Naive B cell (primary cell): ENCODE measurements around the gene DPP6. TPM values are rescaled to one million over a fixed set of nuclear protein-coding genes. Genes with fewer than 3 reads are reported as not detected.
"Not testable (repeated sequence)": the region's sequence is repeated elsewhere in the genome, so short reads cannot be mapped to it uniquely, and the experiment has no call there.

Source experiments
- ATAC-seq, 2 donors: fragments of 150-1000 bp; cut with Tn5 transposase; 2 replicates each; pipeline ENCODE4 v1.10.0; 2021; ENCODE audit warnings: low read depth in 2 of 2, mild to moderate bottlenecking in 2 of 2, moderate library complexity in 2 of 2
- DNase-seq: peaks from one replicate; pipeline ENCODE4 v3.0.0; 2022
- H3K27ac Mint-ChIP-seq, 6 donors: one replicate each; pipeline ENCODE4 v1.8.0; 2020 to 2022; ENCODE audit warnings: mild to moderate bottlenecking in 6 of 6, mixed read lengths in 6 of 6, moderate library complexity in 5 of 6, inconsistent platforms in 2 of 6
- H3K27me3 Mint-ChIP-seq, 3 donors: one replicate each; pipeline ENCODE4 v1.8.0; 2021 to 2022; ENCODE audit warnings: mixed read lengths in 3 of 3, mild to moderate bottlenecking in 1 of 3
- H3K36me3 Mint-ChIP-seq, 2 donors: one replicate each; pipeline ENCODE4 v1.8.0; 2020 to 2022; ENCODE audit warnings: mixed read lengths in 2 of 2, inconsistent platforms in 1 of 2, mild to moderate bottlenecking in 1 of 2
- H3K4me1 Mint-ChIP-seq, 3 donors: one replicate each; pipeline ENCODE4 v1.8.0; 2020 to 2022; ENCODE audit warnings: mixed read lengths in 3 of 3, inconsistent platforms in 1 of 3, mild to moderate bottlenecking in 1 of 3, moderate library complexity in 1 of 3
- H3K4me3 Mint-ChIP-seq, 8 donors: one replicate each; pipeline ENCODE4 v1.8.0; 2020 to 2022; ENCODE audit warnings: mild to moderate bottlenecking in 8 of 8, mixed read lengths in 8 of 8, moderate library complexity in 8 of 8, inconsistent platforms in 2 of 8
- H3K9me3 Mint-ChIP-seq, 7 donors: one replicate each; pipeline ENCODE4 v1.8.0; 2020 to 2022; ENCODE audit warnings: mixed read lengths in 7 of 7, mild to moderate bottlenecking in 5 of 7, inconsistent platforms in 2 of 7, moderate library complexity in 1 of 7
- polyA plus RNA-seq, 6 donors: library from polyadenylated mRNA; unstranded; fragments of 300-500 nt; fragmentation: Illumina TruSeq; gene quantifications; one replicate each; pipeline ENCODE4 v1.2.3, GENCODE V29; 2021; ENCODE audit warnings: low read depth in 6 of 6

Gene DPP6
- polyA plus RNA-seq, 6 donors from 2014 or later = not detected

- H3K27ac Mint-ChIP-seq, H3K27me3 Mint-ChIP-seq, H3K9me3 Mint-ChIP-seq, H3K36me3 Mint-ChIP-seq, H3K4me1 Mint-ChIP-seq, H3K4me3 Mint-ChIP-seq, DNase-seq, ATAC-seq: not testable (repeated sequence)
Observed at GRCh38 chr7:154109615-154110014, 57.4 kb downstream of the DPP6 start.

- H3K27ac Mint-ChIP-seq, H3K4me1 Mint-ChIP-seq, H3K4me3 Mint-ChIP-seq, H3K9me3 Mint-ChIP-seq, ATAC-seq, H3K27me3 Mint-ChIP-seq, H3K36me3 Mint-ChIP-seq, DNase-seq: not testable (repeated sequence)
Observed at GRCh38 chr7:154113732-154114351, 61.6 kb downstream of the DPP6 start.

GRCh38 chr7:154117411-154118390, 65.5 kb downstream of the DPP6 start:
- not testable (repeated sequence) for H3K4me3 Mint-ChIP-seq, H3K36me3 Mint-ChIP-seq, H3K4me1 Mint-ChIP-seq, DNase-seq, ATAC-seq, H3K27me3 Mint-ChIP-seq, H3K27ac Mint-ChIP-seq, H3K9me3 Mint-ChIP-seq

- H3K4me1 Mint-ChIP-seq, H3K27ac Mint-ChIP-seq, H3K27me3 Mint-ChIP-seq, DNase-seq, H3K4me3 Mint-ChIP-seq, H3K36me3 Mint-ChIP-seq, H3K9me3 Mint-ChIP-seq, ATAC-seq: not testable (repeated sequence)
Observed at GRCh38 chr7:154120825-154121224, 68.6 kb downstream of the DPP6 start.

GRCh38 chr7:154122720-154123119, 70.5 kb downstream of the DPP6 start:
- not testable (repeated sequence) for H3K27ac Mint-ChIP-seq, ATAC-seq, H3K4me3 Mint-ChIP-seq, H3K27me3 Mint-ChIP-seq, H3K4me1 Mint-ChIP-seq, DNase-seq, H3K9me3 Mint-ChIP-seq, H3K36me3 Mint-ChIP-seq

GRCh38 chr7:154123397-154123796, 71.2 kb downstream of the DPP6 start:
- not testable (repeated sequence) for H3K4me1 Mint-ChIP-seq, ATAC-seq, DNase-seq, H3K9me3 Mint-ChIP-seq, H3K27ac Mint-ChIP-seq, H3K36me3 Mint-ChIP-seq, H3K27me3 Mint-ChIP-seq, H3K4me3 Mint-ChIP-seq

- H3K9me3 Mint-ChIP-seq, H3K27ac Mint-ChIP-seq, H3K4me3 Mint-ChIP-seq, H3K4me1 Mint-ChIP-seq, DNase-seq, H3K27me3 Mint-ChIP-seq, ATAC-seq, H3K36me3 Mint-ChIP-seq: not testable (repeated sequence)
Observed at GRCh38 chr7:154129142-154129541, 76.9 kb downstream of the DPP6 start.

GRCh38 chr7:154132617-154133016, 80.4 kb downstream of the DPP6 start:
- not testable (repeated sequence) for H3K4me1 Mint-ChIP-seq, H3K27me3 Mint-ChIP-seq, ATAC-seq

GRCh38 chr7:154133703-154134277, 81.6 kb downstream of the DPP6 start:
- H3K9me3 Mint-ChIP-seq = peaks cover 3 to 20% (median 8%) of the 10 kb centered on the region in 7 donors
- not testable (repeated sequence) for H3K27me3 Mint-ChIP-seq, H3K4me1 Mint-ChIP-seq, H3K27ac Mint-ChIP-seq, H3K4me3 Mint-ChIP-seq, ATAC-seq, H3K36me3 Mint-ChIP-seq, DNase-seq

More at GRCh38 chr7:154132617-154133016, 80.4 kb downstream of the DPP6 start:
- H3K27ac Mint-ChIP-seq, DNase-seq, H3K4me3 Mint-ChIP-seq, H3K36me3 Mint-ChIP-seq: not testable (repeated sequence)
- H3K9me3 Mint-ChIP-seq = peaks cover 3 to 20% (median 8%) of the 10 kb centered on the region in 7 donors

- H3K27ac Mint-ChIP-seq, H3K27me3 Mint-ChIP-seq, H3K36me3 Mint-ChIP-seq, DNase-seq, H3K4me1 Mint-ChIP-seq, ATAC-seq, H3K4me3 Mint-ChIP-seq: not testable (repeated sequence)
- H3K9me3 Mint-ChIP-seq = peaks cover 3 to 20% (median 8%) of the 10 kb centered on the region in 7 donors
Observed at GRCh38 chr7:154134698-154135097, 82.5 kb downstream of the DPP6 start.

GRCh38 chr7:154135646-154136045, 83.4 kb downstream of the DPP6 start:
- Mint-ChIP-seq H3K9me3 (peaks cover 3 to 17% (median 8%) of the 10 kb centered on the region in 7 donors), H3K4me3 (peak overlapping the region in 1 of 8 donors; percentile 10), H3K27ac (peak overlapping the region in 1 of 6 donors; percentile 76)
- H3K4me1 Mint-ChIP-seq, H3K27me3 Mint-ChIP-seq, ATAC-seq, H3K36me3 Mint-ChIP-seq, DNase-seq: not testable (repeated sequence)

GRCh38 chr7:154145922-154146706, 93.9 kb downstream of the DPP6 start:
- H3K36me3 Mint-ChIP-seq, H3K27me3 Mint-ChIP-seq, H3K9me3 Mint-ChIP-seq, ATAC-seq, H3K4me1 Mint-ChIP-seq, DNase-seq, H3K27ac Mint-ChIP-seq: not testable (repeated sequence)
- H3K4me3 Mint-ChIP-seq = peak overlapping the region in 1 of 8 donors; percentile 63

GRCh38 chr7:154146707-154147038, 94.5 kb downstream of the DPP6 start:
- not testable (repeated sequence) for H3K9me3 Mint-ChIP-seq, H3K36me3 Mint-ChIP-seq, H3K27ac Mint-ChIP-seq, H3K4me1 Mint-ChIP-seq, ATAC-seq, H3K27me3 Mint-ChIP-seq, DNase-seq, H3K4me3 Mint-ChIP-seq
